ENCODE data around the gene CD36. TPM values are rescaled to one million over a fixed set of nuclear protein-coding genes. Genes with fewer than 3 reads are reported as not detected.

Gene CD36
- total RNA-seq, 4 donors from 2014 or later, result 210 to 375 (median 311) TPM

GRCh38 chr7:80623503-80624252 lies 14.8 kb upstream of the CD36 start:
- in situ Hi-C loops (cut with MboI; ENCODE audit: low sequenced_read_pairs in 4 of 4) (no loop called here), intact Hi-C loops (cut with DNase I; ENCODE audit: low total_unique reads) (no loop called here)
- peak overlapping the region in 3 of 4 donors; percentile 16 to 31 (median 16) for H3K4me3 ChIP-seq
- ATAC-seq (peak; percentile 31 to 84), DNase-seq (peak in 1 of 2 donors; percentile 39)
- TF ChIP-seq POLR2A (IDR thresholded peaks at IDR 0.05) (no peak), CTCF (IDR thresholded peaks at IDR 0.05 in 4 of 5, conservative IDR thresholded peaks at IDR 0.05 in 1 of 5) (no peak)
- peak overlapping the region; percentile 82 to 92 (median 86) for H3K27ac ChIP-seq
- no peaks in the 10 kb centered on the region for H3K27me3 ChIP-seq
- H3K36me3 ChIP-seq, result no peaks in the 10 kb centered on the region
- H3K4me1 ChIP-seq, result peaks cover 58 to 59% of the 10 kb centered on the region in 2 donors
- H3K9me3 ChIP-seq, result no peaks in the 10 kb centered on the region

GRCh38 chr7:80624763-80625162 lies 13.7 kb upstream of the CD36 start:
- intact Hi-C loops (cut with DNase I; ENCODE audit: low total_unique reads), result no loop called here
- Histone ChIP-seq H3K36me3 (no peaks in the 10 kb centered on the region), H3K9me3 (no peaks in the 10 kb centered on the region), H3K4me1 (peaks cover 67% of the 10 kb centered on the region in 2 donors), H3K27me3 (no peaks in the 10 kb centered on the region), H3K4me3 (peak overlapping the region in 3 of 4 donors; percentile 16 to 31 (median 19)), H3K27ac (peak overlapping the region; percentile 82 to 92 (median 86))
- in situ Hi-C loops (cut with MboI; ENCODE audit: low sequenced_read_pairs in 4 of 4), result loop anchor here in 1 of 4 donors (25.0 kb wide), 1 partner anchor 1788 kb away; no protein-coding TSS in a partner anchor
- no peak for TF ChIP-seq POLR2A (IDR thresholded peaks at IDR 0.05)
- TF ChIP-seq CTCF (IDR thresholded peaks at IDR 0.05 in 4 of 5, conservative IDR thresholded peaks at IDR 0.05 in 1 of 5), result no peak
- DNase-seq, result no peak
- ATAC-seq, result no peak

GRCh38 chr7:80629023-80629422 lies 9.4 kb upstream of the CD36 start:
- in situ Hi-C loops (cut with MboI; ENCODE audit: low sequenced_read_pairs in 4 of 4) (loop anchor here in 1 of 4 donors (25.0 kb wide), 1 partner anchor 1783 kb away; no protein-coding TSS in a partner anchor), intact Hi-C loops (cut with DNase I; ENCODE audit: low total_unique reads) (no loop called here)
- no peak for DNase-seq
- ATAC-seq, result peak; percentile 40 to 71
- Histone ChIP-seq H3K4me1 (peaks cover 84 to 87% of the 10 kb centered on the region in 2 donors), H3K36me3 (no peaks in the 10 kb centered on the region), H3K27me3 (no peaks in the 10 kb centered on the region), H3K27ac (peak overlapping the region; percentile 82 to 92 (median 86)), H3K4me3 (peak overlapping the region in 1 of 4 donors; percentile 6), H3K9me3 (no peaks in the 10 kb centered on the region)
- TF ChIP-seq POLR2A (IDR thresholded peaks at IDR 0.05) (no peak), CTCF (IDR thresholded peaks at IDR 0.05 in 4 of 5, conservative IDR thresholded peaks at IDR 0.05 in 1 of 5) (no peak)

- TF ChIP-seq POLR2A (IDR thresholded peaks at IDR 0.05), result no peak
- peak overlapping the region; percentile 82 to 92 (median 86) for H3K27ac ChIP-seq
- ATAC-seq (peak; percentile 19), DNase-seq (no peak)
- no peaks in the 10 kb centered on the region for H3K27me3 ChIP-seq
- no peaks in the 10 kb centered on the region for H3K36me3 ChIP-seq
- peak overlapping the region; percentile 16 to 46 (median 39) for H3K4me3 ChIP-seq
- no peaks in the 10 kb centered on the region for H3K9me3 ChIP-seq
- in situ Hi-C loops (cut with MboI; ENCODE audit: low sequenced_read_pairs in 4 of 4), result loop anchor here in 1 of 4 donors (25.0 kb wide), 1 partner anchor 1781 kb away; no protein-coding TSS in a partner anchor
- peaks cover 71 to 90% of the 10 kb centered on the region in 2 donors for H3K4me1 ChIP-seq
- intact Hi-C loops (cut with DNase I; ENCODE audit: low total_unique reads), result no loop called here
Measured at GRCh38 chr7:80630608-80631405, 7.6 kb upstream of the CD36 start.

Measured in gastrocnemius medialis (tissue), 4 donors.